Upper lobe of right lung (tissue), 1 donor: ENCODE measurements around the gene P2RX3. TPM values are rescaled to one million over a fixed set of nuclear protein-coding genes. Genes with fewer than 3 reads are reported as not detected.

Source experiments
- ATAC-seq: fragments of 200-7000 bp; cut with Tn5 transposase; one replicate; pipeline ENCODE4 v1.9.1; 2020; ENCODE audit warnings: mild to moderate bottlenecking, moderate library complexity
- DNase-seq: peaks from one replicate; pipeline ENCODE4 v3.0.0-alpha.2; 2020
- H3K27ac ChIP-seq: fragments of 200-600 bp; one replicate; pipeline ENCODE4 v1.8.0; 2022
- H3K27me3 ChIP-seq: fragments of 200-600 bp; one replicate; pipeline ENCODE4 v1.8.0; 2022; ENCODE audit warnings: mild to moderate bottlenecking
- H3K36me3 ChIP-seq: fragments of 200-600 bp; one replicate; pipeline ENCODE4 v1.8.0; 2022
- H3K4me1 ChIP-seq: fragments of 200-600 bp; one replicate; pipeline ENCODE4 v1.8.0; 2022
- H3K4me3 ChIP-seq: fragments of 200-600 bp; one replicate; pipeline ENCODE4 v1.8.0; 2022; ENCODE audit warnings: mild to moderate bottlenecking
- H3K9me3 ChIP-seq: fragments of 200-600 bp; one replicate; pipeline ENCODE4 v1.8.0; 2022
- CTCF ChIP-seq: fragments of 200-600 bp; IDR thresholded peaks from one replicate; pipeline ENCODE4 v1.8.0; 2022; ENCODE audit warnings: antibody characterized with exemption
- intact Hi-C: fragments of 100-400 bp; cut with DNase I; formaldehyde crosslinking; loops from one replicate; pipeline ENCODE4 v1.11.0; 2022
- total RNA-seq: library from RNA; stranded (reverse); fragmentation: NEBNext Ultra II Directional; extraction: Animal tissue kit (Norgen Biotek cat#: 25700); gene quantifications from one replicate; pipeline ENCODE4 v1.2.1, GENCODE V29; 2021
- donor health status: DM: no; HTN: yes; CAD: no; lungs with severe emphysema.

Gene P2RX3
- total RNA-seq, 1 donor from 2014 or later: not detected

GRCh38 chr11:57340039-57340615, 2.0 kb downstream of the P2RX3 start:
- no peak for ATAC-seq
- Histone ChIP-seq H3K4me1 (peaks cover 6% of the 10 kb centered on the region), H3K9me3 (no peaks in the 10 kb centered on the region), H3K4me3 (no peak overlapping the region), H3K27ac (no peak overlapping the region), H3K36me3 (no peaks in the 10 kb centered on the region), H3K27me3 (no peaks in the 10 kb centered on the region)
- DNase-seq: no peak
- intact Hi-C loops: no loop called here
- TF ChIP-seq CTCF: no peak

- H3K36me3 ChIP-seq: no peaks in the 10 kb centered on the region
- no peaks in the 10 kb centered on the region for H3K27me3 ChIP-seq
- H3K4me3 ChIP-seq: no peak overlapping the region
- H3K4me1 ChIP-seq: peaks cover 2% of the 10 kb centered on the region
- H3K27ac ChIP-seq: no peak overlapping the region
- intact Hi-C loops: no loop called here
- H3K9me3 ChIP-seq: no peaks in the 10 kb centered on the region
- ATAC-seq (no peak), DNase-seq (no peak)
- no peak for TF ChIP-seq CTCF
Measured at GRCh38 chr11:57341250-57341808, 3.2 kb downstream of the P2RX3 start.

- Histone ChIP-seq H3K4me1 (no peaks in the 10 kb centered on the region), H3K4me3 (no peak overlapping the region), H3K9me3 (no peaks in the 10 kb centered on the region), H3K36me3 (no peaks in the 10 kb centered on the region), H3K27ac (no peak overlapping the region), H3K27me3 (no peaks in the 10 kb centered on the region)
- intact Hi-C loops: no loop called here
- ATAC-seq (no peak), DNase-seq (no peak)
- TF ChIP-seq CTCF: no peak
Measured at GRCh38 chr11:57342702-57343101, 4.5 kb downstream of the P2RX3 start.

- ATAC-seq: no peak
Measured at GRCh38 chr11:57343825-57344224, 5.7 kb downstream of the P2RX3 start.

GRCh38 chr11:57344826-57345225, 6.7 kb downstream of the P2RX3 start:
- no peak for DNase-seq
- TF ChIP-seq CTCF: no peak
- H3K4me1 ChIP-seq: no peaks in the 10 kb centered on the region
- no peaks in the 10 kb centered on the region for H3K36me3 ChIP-seq
- intact Hi-C loops: no loop called here
- no peaks in the 10 kb centered on the region for H3K27me3 ChIP-seq
- no peak for ATAC-seq
- no peak overlapping the region for H3K27ac ChIP-seq
- no peaks in the 10 kb centered on the region for H3K9me3 ChIP-seq
- H3K4me3 ChIP-seq: no peak overlapping the region

More at GRCh38 chr11:57343825-57344224, 5.7 kb downstream of the P2RX3 start:
- Histone ChIP-seq H3K4me3 (no peak overlapping the region), H3K27ac (no peak overlapping the region), H3K4me1 (no peaks in the 10 kb centered on the region), H3K36me3 (no peaks in the 10 kb centered on the region), H3K9me3 (no peaks in the 10 kb centered on the region), H3K27me3 (no peaks in the 10 kb centered on the region)
- DNase-seq: no peak
- intact Hi-C loops: no loop called here
- no peak for TF ChIP-seq CTCF
